Suprapubic skin (tissue), 4 donors: ENCODE measurements around the gene CCM2L.

Experiments used
- POLR2A ChIP-seq, 2 donors: fragments of 450-650 bp; IDR thresholded peaks; one replicate each; pipeline ENCODE4 v1.6.1; 2017; ENCODE audit warnings: antibody characterized with exemption in 2 of 2, mild to moderate bottlenecking in 2 of 2, moderate library complexity in 2 of 2
- POLR2AphosphoS5 ChIP-seq, 3 donors: sonication (generic); formaldehyde crosslinking; IDR thresholded peaks; one replicate each; pipeline ENCODE4 v1.6.1; 2017; ENCODE audit warnings: antibody characterized with exemption in 3 of 3
- TF ChIP-seq, protein P1 (sequence below), 2 donors: fragments of 200-600 bp in 1 of 2; fragments of 450-650 bp in 1 of 2; sonication (generic) in 1 of 2; IDR thresholded peaks; one replicate each; pipeline ENCODE4 v1.5.1; 2016 to 2019; ENCODE audit warnings: antibody characterized with exemption in 2 of 2, mild to moderate bottlenecking in 1 of 2, moderate library complexity in 1 of 2

DNA sequence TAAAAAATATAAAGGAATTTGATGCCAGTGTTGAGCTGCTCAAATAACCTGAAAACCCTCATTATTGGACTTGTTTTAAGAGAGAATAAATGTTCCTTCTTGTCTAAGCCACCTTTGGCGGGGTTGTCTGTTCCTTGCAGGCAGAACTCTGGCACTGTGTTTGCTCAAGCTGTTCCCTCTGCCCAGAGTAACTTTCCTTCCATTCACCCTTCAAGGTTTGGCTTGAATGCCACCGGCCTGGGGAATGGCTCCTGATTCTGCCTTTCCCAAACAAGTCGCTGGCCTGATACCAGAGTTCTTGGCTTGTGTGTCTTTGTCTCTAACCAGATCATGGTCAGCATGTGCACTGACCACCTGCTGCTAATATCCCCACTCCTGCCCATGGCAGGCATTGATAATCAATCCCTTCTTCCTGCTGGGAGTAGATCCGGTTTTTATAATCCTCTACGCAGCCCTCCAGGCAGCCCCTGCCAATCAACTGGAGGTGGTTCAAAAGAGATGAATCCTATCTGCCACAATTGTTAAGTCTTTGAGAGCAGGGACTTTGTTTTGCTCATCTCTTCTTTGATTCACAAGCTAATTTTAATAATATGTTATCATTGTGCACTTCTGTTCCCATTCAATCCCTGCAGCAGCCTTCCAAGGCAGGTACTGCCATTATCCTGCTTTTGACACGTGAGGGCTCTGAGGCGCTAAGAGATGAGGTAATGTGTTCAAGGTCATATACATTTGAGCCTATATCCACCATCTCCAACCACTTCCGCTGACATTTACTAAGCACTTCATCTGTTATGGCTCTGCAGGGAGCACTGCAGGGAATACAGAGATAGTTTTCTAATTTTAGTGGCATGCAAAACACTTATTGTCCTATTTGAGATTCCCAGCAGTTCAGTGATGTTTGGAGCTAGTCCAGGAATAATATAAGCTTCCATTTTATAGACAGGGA is 3.1 kb upstream of the CCM2L start:
- TF ChIP-seq, protein P1, sequence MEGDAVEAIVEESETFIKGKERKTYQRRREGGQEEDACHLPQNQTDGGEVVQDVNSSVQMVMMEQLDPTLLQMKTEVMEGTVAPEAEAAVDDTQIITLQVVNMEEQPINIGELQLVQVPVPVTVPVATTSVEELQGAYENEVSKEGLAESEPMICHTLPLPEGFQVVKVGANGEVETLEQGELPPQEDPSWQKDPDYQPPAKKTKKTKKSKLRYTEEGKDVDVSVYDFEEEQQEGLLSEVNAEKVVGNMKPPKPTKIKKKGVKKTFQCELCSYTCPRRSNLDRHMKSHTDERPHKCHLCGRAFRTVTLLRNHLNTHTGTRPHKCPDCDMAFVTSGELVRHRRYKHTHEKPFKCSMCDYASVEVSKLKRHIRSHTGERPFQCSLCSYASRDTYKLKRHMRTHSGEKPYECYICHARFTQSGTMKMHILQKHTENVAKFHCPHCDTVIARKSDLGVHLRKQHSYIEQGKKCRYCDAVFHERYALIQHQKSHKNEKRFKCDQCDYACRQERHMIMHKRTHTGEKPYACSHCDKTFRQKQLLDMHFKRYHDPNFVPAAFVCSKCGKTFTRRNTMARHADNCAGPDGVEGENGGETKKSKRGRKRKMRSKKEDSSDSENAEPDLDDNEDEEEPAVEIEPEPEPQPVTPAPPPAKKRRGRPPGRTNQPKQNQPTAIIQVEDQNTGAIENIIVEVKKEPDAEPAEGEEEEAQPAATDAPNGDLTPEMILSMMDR (IDR thresholded peaks at IDR 0.05) = no peak
- TF ChIP-seq POLR2A (IDR thresholded peaks at IDR 0.05) (no peak), POLR2AphosphoS5 (IDR thresholded peaks at IDR 0.05) (no peak)
